Neural progenitor cell (in vitro differentiated cells): ENCODE results near the gene RELL1.

Experiments
- CTCF ChIP-seq: fragments of 200-600 bp; sonication (generic); IDR thresholded peaks from 2 replicates; pipeline ENCODE4 v1.5.1; 2017; ENCODE audit warnings: antibody characterized with exemption, mild to moderate bottlenecking
- EZH2phosphoT487 ChIP-seq: fragments of 200-600 bp; sonication (generic); IDR thresholded peaks from 2 replicates; pipeline ENCODE4 v1.6.1; 2017; ENCODE audit warnings: antibody characterized with exemption

- TF ChIP-seq CTCF = no peak
- no peak for TF ChIP-seq EZH2phosphoT487
These were observed 24.4 kb downstream of the RELL1 start for GRCh38 chr4:37661772-37662171.
